Neuronal stem cell (in vitro differentiated cells): ENCODE data around the gene ZBTB7C.
A peak's percentile ranks its signal among the peaks of the same experiment; 100 is the strongest.

Experiments used
- DNase-seq: peaks from one replicate; pipeline ENCODE4 v3.0.0-alpha.2; 2013; ENCODE audit warnings: low spot score
- H2AFZ ChIP-seq: one replicate; pipeline ENCODE4 v1.6.1; 2013; ENCODE audit warnings: mild to moderate bottlenecking, low read length, inconsistent platforms
- H2AK5ac ChIP-seq: 2 replicates; pipeline ENCODE4 v1.6.1; 2013; ENCODE audit warnings: low read depth, mild to moderate bottlenecking, inconsistent platforms, low read length, moderate library complexity, mixed read lengths
- H2BK120ac ChIP-seq: 2 replicates; pipeline ENCODE4 v1.6.1; 2013; ENCODE audit warnings: low read depth, mild to moderate bottlenecking, inconsistent platforms, low read length, moderate library complexity, mixed read lengths
- H2BK12ac ChIP-seq: one replicate; pipeline ENCODE4 v1.6.1; 2013; ENCODE audit warnings: low read length, inconsistent platforms
- H2BK15ac ChIP-seq: 2 replicates; pipeline ENCODE4 v1.6.1; 2013; ENCODE audit warnings: mild to moderate bottlenecking, low read length, inconsistent platforms, mixed read lengths
- H2BK5ac ChIP-seq: one replicate; pipeline ENCODE4 v1.6.1; 2013; ENCODE audit warnings: inconsistent platforms, mild to moderate bottlenecking, low read length, moderate library complexity
- H3K14ac ChIP-seq: one replicate; pipeline ENCODE4 v1.6.1; 2013; ENCODE audit warnings: low read length, inconsistent platforms
- H3K18ac ChIP-seq: 2 replicates; pipeline ENCODE4 v1.6.1; 2013; ENCODE audit warnings: low read length, inconsistent platforms
- H3K23ac ChIP-seq: 2 replicates; pipeline ENCODE4 v1.6.1; 2013; ENCODE audit warnings: low read depth, mild to moderate bottlenecking, mixed read lengths, low read length, inconsistent platforms; ENCODE audit not compliant: poor library complexity
- H3K27ac ChIP-seq: replicated peaks from 3 replicates; pipeline ENCODE4 v1.5.1; 2013; ENCODE audit warnings: low read length, inconsistent platforms
- H3K27me3 ChIP-seq, 3 experiments: 2 replicates each; pipeline ENCODE4 v1.6.1; 2013; ENCODE audit warnings: low read length in 3 of 3, mild to moderate bottlenecking in 2 of 3, inconsistent platforms in 1 of 3, low read depth in 1 of 3, mixed read lengths in 1 of 3, moderate library complexity in 1 of 3; ENCODE audit not compliant: control insufficient read depth in 3 of 3, insufficient read depth in 3 of 3
- H3K36me3 ChIP-seq, 2 donors: replicated peaks in 1 of 2; 2 replicates each; pipeline ENCODE4 v1.6.1; 2013; ENCODE audit warnings: low read length in 2 of 2; ENCODE audit not compliant: control insufficient read depth in 2 of 2, insufficient read depth in 2 of 2
- H3K4ac ChIP-seq: 2 replicates; pipeline ENCODE4 v1.6.1; 2013; ENCODE audit warnings: inconsistent platforms, mild to moderate bottlenecking, low read length, moderate library complexity
- H3K4me1 ChIP-seq, 2 donors: 1 replicate in 1 of 2; 2 replicates in 1 of 2; pipeline ENCODE4 v1.6.1; 2013; ENCODE audit warnings: low read length in 2 of 2, low read depth in 1 of 2; ENCODE audit not compliant: control insufficient read depth in 2 of 2, insufficient read depth in 1 of 2
- H3K4me2 ChIP-seq: one replicate; pipeline ENCODE4 v1.6.1; 2013; ENCODE audit warnings: mild to moderate bottlenecking, low read length, inconsistent platforms; ENCODE audit not compliant: insufficient read depth, poor library complexity, severe bottlenecking
- H3K4me3 ChIP-seq, 2 donors: 2 replicates each; pipeline ENCODE4 v1.5.1; 2013; ENCODE audit warnings: low read length in 2 of 2, mild to moderate bottlenecking in 2 of 2, inconsistent platforms in 1 of 2, moderate library complexity in 1 of 2
- H3K79me1 ChIP-seq: one replicate; pipeline ENCODE4 v1.6.1; 2013; ENCODE audit warnings: low read depth, mild to moderate bottlenecking, inconsistent platforms, low read length, moderate library complexity
- H3K9ac ChIP-seq: one replicate; pipeline ENCODE4 v1.6.1; 2013; ENCODE audit warnings: mild to moderate bottlenecking, low read depth, low read length, inconsistent platforms; ENCODE audit not compliant: poor library complexity
- H3K9me3 ChIP-seq, 2 donors: replicated peaks in 1 of 2; 2 replicates each; pipeline versions ENCODE3 to v1.6.1; 2013; ENCODE audit warnings: low read length in 2 of 2, mild to moderate bottlenecking in 2 of 2, inconsistent platforms in 1 of 2, low read depth in 1 of 2, mixed read lengths in 1 of 2, moderate library complexity in 1 of 2; ENCODE audit not compliant: control insufficient read depth in 2 of 2, insufficient read depth in 1 of 2
- H4K8ac ChIP-seq: one replicate; pipeline ENCODE4 v1.6.1; 2013; ENCODE audit warnings: low read depth, mild to moderate bottlenecking, inconsistent platforms, low read length, moderate library complexity
- H4K91ac ChIP-seq: one replicate; pipeline ENCODE4 v1.6.1; 2013; ENCODE audit warnings: low read length, low read depth, mild to moderate bottlenecking, inconsistent platforms; ENCODE audit not compliant: poor library complexity
- WGBS, 2 donors: extraction: QIAGEN DNeasy Blood & Tissue Kit; methylation state at CpG; one replicate each; pipeline ENCODE4 v1.1.7; 2013; ENCODE audit warnings: missing lambda C conversion rate in 2 of 2, mixed read lengths in 1 of 2; ENCODE audit not compliant: insufficient read length in 2 of 2, insufficient replicate concordance in 1 of 2; ENCODE audit errors: extremely low coverage in 2 of 2; 5-methylcytosine and 5-hydroxymethylcytosine counted together

ZBTB7C gene

GRCh38 chr18:48030616-48031480 lies 378.3 kb downstream of the ZBTB7C start:
- Histone ChIP-seq H3K9me3 (no peaks in the 10 kb centered on the region), H3K9ac (no peak overlapping the region), H3K4me2 (no peak overlapping the region), H2AFZ (no peak overlapping the region), H2BK15ac (no peak overlapping the region), H3K27ac (no peak overlapping the region), H4K8ac (no peak overlapping the region), H2BK5ac (no peak overlapping the region), H2AK5ac (no peak overlapping the region), H3K4ac (no peak overlapping the region), H3K18ac (no peak overlapping the region), H3K23ac (no peak overlapping the region), H3K79me1 (no peaks in the 10 kb centered on the region), H3K14ac (no peak overlapping the region), H3K27me3 (no peaks in the 10 kb centered on the region), H2BK120ac (no peak overlapping the region), H2BK12ac (no peak overlapping the region), H4K91ac (no peak overlapping the region), H3K36me3 (no peaks in the 10 kb centered on the region), H3K4me1 (peaks cover 3 to 11% of the 10 kb centered on the region in 2 donors), H3K4me3 (no peak overlapping the region)
- peak; percentile 54 for DNase-seq
- no CpG with 5 or more reads among the region's 4 CpGs for WGBS, 2 donors

GRCh38 chr18:48029296-48029986 lies 379.7 kb downstream of the ZBTB7C start:
- H2BK5ac ChIP-seq: no peak overlapping the region
- no peaks in the 10 kb centered on the region for H3K79me1 ChIP-seq
- peak overlapping the region; percentile 60 for H3K14ac ChIP-seq
- H3K36me3 ChIP-seq: no peaks in the 10 kb centered on the region
- H3K9ac ChIP-seq: no peak overlapping the region
- no peak overlapping the region for H2BK120ac ChIP-seq
- WGBS, 2 donors: no CpG with 5 or more reads among the region's 62 CpGs
- H2BK15ac ChIP-seq: no peak overlapping the region
- peak overlapping the region; percentile 13 for H2AK5ac ChIP-seq
- peak overlapping the region; percentile 12 for H2BK12ac ChIP-seq
- no peak overlapping the region for H4K8ac ChIP-seq
- no peak overlapping the region for H4K91ac ChIP-seq
- no peak overlapping the region for H3K27ac ChIP-seq
- no peaks in the 10 kb centered on the region for H3K9me3 ChIP-seq
- DNase-seq: no peak
- no peaks in the 10 kb centered on the region for H3K27me3 ChIP-seq
- no peak overlapping the region for H2AFZ ChIP-seq
- no peak overlapping the region for H3K4me3 ChIP-seq
- peaks cover 3 to 11% of the 10 kb centered on the region in 2 donors for H3K4me1 ChIP-seq
- no peak overlapping the region for H3K23ac ChIP-seq
- H3K18ac ChIP-seq: no peak overlapping the region
- H3K4me2 ChIP-seq: no peak overlapping the region
- H3K4ac ChIP-seq: no peak overlapping the region

- H3K4ac ChIP-seq: no peak overlapping the region
- H3K4me2 ChIP-seq: no peak overlapping the region
- no peak overlapping the region for H2BK120ac ChIP-seq
- no peak overlapping the region for H4K91ac ChIP-seq
- no peak overlapping the region for H3K23ac ChIP-seq
- H2BK15ac ChIP-seq: no peak overlapping the region
- WGBS, 2 donors: no CpG with 5 or more reads among the region's 4 CpGs
- no peaks in the 10 kb centered on the region for H3K27me3 ChIP-seq
- no peak overlapping the region for H2BK12ac ChIP-seq
- H3K9me3 ChIP-seq: no peaks in the 10 kb centered on the region
- no peak for DNase-seq
- H2AK5ac ChIP-seq: no peak overlapping the region
- no peaks in the 10 kb centered on the region for H3K36me3 ChIP-seq
- H3K79me1 ChIP-seq: no peaks in the 10 kb centered on the region
- H2BK5ac ChIP-seq: no peak overlapping the region
- H2AFZ ChIP-seq: no peak overlapping the region
- no peak overlapping the region for H3K9ac ChIP-seq
- peak overlapping the region; percentile 17 for H3K18ac ChIP-seq
- H3K14ac ChIP-seq: no peak overlapping the region
- no peak overlapping the region for H4K8ac ChIP-seq
- no peak overlapping the region for H3K27ac ChIP-seq
- H3K4me1 ChIP-seq: peaks cover 8 to 15% of the 10 kb centered on the region in 2 donors
- no peak overlapping the region for H3K4me3 ChIP-seq
Observed at GRCh38 chr18:48028696-48029095, 380.5 kb downstream of the ZBTB7C start.

- Histone ChIP-seq H3K23ac (no peak overlapping the region), H3K4me2 (no peak overlapping the region), H2BK5ac (no peak overlapping the region), H2AK5ac (no peak overlapping the region), H3K27ac (no peak overlapping the region), H2BK120ac (no peak overlapping the region), H2BK12ac (no peak overlapping the region), H3K4me1 (peaks cover 10 to 18% of the 10 kb centered on the region in 2 donors), H3K9me3 (no peaks in the 10 kb centered on the region), H2BK15ac (no peak overlapping the region), H3K9ac (no peak overlapping the region), H3K27me3 (no peaks in the 10 kb centered on the region), H4K91ac (no peak overlapping the region), H3K4me3 (no peak overlapping the region), H3K14ac (no peak overlapping the region), H4K8ac (no peak overlapping the region), H3K79me1 (no peaks in the 10 kb centered on the region), H3K4ac (no peak overlapping the region), H3K36me3 (no peaks in the 10 kb centered on the region), H3K18ac (no peak overlapping the region), H2AFZ (peak overlapping the region; percentile 63)
- no peak for DNase-seq
- WGBS, 2 donors: no CpG with 5 or more reads among the region's 6 CpGs
Observed at GRCh38 chr18:48028081-48028480, 381.1 kb downstream of the ZBTB7C start.
